Measurements from ENCODE around the gene KRTAP5-7.
"Not testable (repeated sequence)": the region's sequence is repeated elsewhere in the genome, so short reads cannot be mapped to it uniquely, and the experiment has no call there.

The KRTAP5-7 gene

DNA sequence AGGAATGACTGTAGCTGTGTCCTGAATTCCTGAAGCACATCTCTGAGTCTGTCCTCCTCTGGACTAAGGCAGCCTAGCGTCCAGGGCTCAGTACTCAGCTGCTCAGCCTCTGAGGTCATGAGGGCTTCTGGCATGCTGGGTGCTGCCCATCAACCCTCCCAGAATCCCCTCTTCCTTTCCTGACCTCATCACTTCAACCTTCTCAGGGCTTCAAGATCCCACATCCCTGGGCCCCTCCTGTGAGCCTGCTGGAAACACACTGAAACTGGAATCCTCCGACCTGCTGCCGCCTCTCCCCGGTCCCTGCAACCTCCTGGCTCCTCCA lies 11.6 kb downstream of the KRTAP5-7 start:
- Histone ChIP-seq H3K9me3 (ENCODE audit: insufficient read depth, low read length) (peaks cover 9% of the 10 kb centered on the region; the same call in 1 of the 2 replicates), H3K9ac (ENCODE audit: low read length) (no peak overlapping the region), H3K36me3 (replicated peaks; ENCODE audit: low read depth, low read length) (peaks cover 3% of the 10 kb centered on the region), H3K4me3 (ENCODE audit: low read length) (no peak overlapping the region), H3K4me1 (ENCODE audit: low read length) (peaks cover 20% of the 10 kb centered on the region), H3K4me2 (ENCODE audit: low read length) (no peak overlapping the region), H4K20me1 (ENCODE audit: insufficient read depth, low read length) (no peaks in the 10 kb centered on the region), H3K79me2 (ENCODE audit: low read length) (no peaks in the 10 kb centered on the region), H2AFZ (ENCODE audit: low read depth, low read length) (no peak overlapping the region), H3K27ac (ENCODE audit: low read length) (no peak overlapping the region), H3K27me3 (ENCODE audit: low read depth, low read length) (no peaks in the 10 kb centered on the region)
- no peak for TF ChIP-seq CTCF (IDR thresholded peaks at IDR 0.05; ENCODE audit: low read depth, low read length)
- no peak for TF ChIP-seq EZH2phosphoT487 (IDR thresholded peaks at IDR 0.05; ENCODE audit: low read depth)

DNA sequence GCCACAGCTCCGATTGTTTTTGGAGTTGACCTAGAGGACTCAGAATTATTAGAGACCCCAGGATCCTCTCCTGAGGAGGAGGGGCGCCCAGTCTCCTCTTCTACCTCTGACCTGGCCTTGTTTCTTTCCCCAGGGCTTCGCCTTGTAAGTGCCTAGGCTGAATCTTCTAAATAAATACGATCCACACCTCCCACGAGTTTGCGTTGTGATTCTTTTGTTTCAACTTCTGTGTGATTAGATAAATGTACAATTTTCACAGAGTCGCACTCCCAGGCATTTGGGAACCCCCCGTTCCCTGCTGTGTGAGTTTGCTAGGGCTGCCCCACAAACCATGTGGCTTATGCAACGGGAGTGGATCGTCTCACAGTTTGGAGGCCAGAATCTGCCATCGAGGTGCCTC lies 11.9 kb downstream of the KRTAP5-7 start:
- Histone ChIP-seq H3K9ac (ENCODE audit: low read length) (no peak overlapping the region), H2AFZ (ENCODE audit: low read depth, low read length) (no peak overlapping the region), H3K36me3 (replicated peaks; ENCODE audit: low read depth, low read length) (peaks cover 3% of the 10 kb centered on the region), H3K4me2 (ENCODE audit: low read length) (no peak overlapping the region), H3K27ac (ENCODE audit: low read length) (no peak overlapping the region), H3K9me3 (ENCODE audit: insufficient read depth, low read length) (peaks cover 9% of the 10 kb centered on the region; the same call in 1 of the 2 replicates), H3K79me2 (ENCODE audit: low read length) (no peaks in the 10 kb centered on the region), H3K27me3 (ENCODE audit: low read depth, low read length) (no peaks in the 10 kb centered on the region), H3K4me3 (ENCODE audit: low read length) (no peak overlapping the region), H3K4me1 (ENCODE audit: low read length) (peaks cover 23% of the 10 kb centered on the region), H4K20me1 (ENCODE audit: insufficient read depth, low read length) (no peaks in the 10 kb centered on the region)
- no peak for TF ChIP-seq CTCF (IDR thresholded peaks at IDR 0.05; ENCODE audit: low read depth, low read length)
- no peak for TF ChIP-seq EZH2phosphoT487 (IDR thresholded peaks at IDR 0.05; ENCODE audit: low read depth)

GRCh38 chr11:71539971-71540370 lies 12.9 kb downstream of the KRTAP5-7 start:
- H3K4me2 ChIP-seq (ENCODE audit: low read length); H3K36me3 ChIP-seq (replicated peaks; ENCODE audit: low read depth, low read length); H4K20me1 ChIP-seq (ENCODE audit: insufficient read depth, low read length); H3K9ac ChIP-seq (ENCODE audit: low read length); H3K79me2 ChIP-seq (ENCODE audit: low read length); H3K27ac ChIP-seq (ENCODE audit: low read length); H3K9me3 ChIP-seq (ENCODE audit: insufficient read depth, low read length); H2AFZ ChIP-seq (ENCODE audit: low read depth, low read length); H3K27me3 ChIP-seq (ENCODE audit: low read depth, low read length); H3K4me3 ChIP-seq (ENCODE audit: low read length): not testable (repeated sequence)
- peaks cover 28% of the 10 kb centered on the region for H3K4me1 ChIP-seq (ENCODE audit: low read length)

- H3K36me3 ChIP-seq (replicated peaks; ENCODE audit: low read depth, low read length); H3K4me3 ChIP-seq (ENCODE audit: low read length); H2AFZ ChIP-seq (ENCODE audit: low read depth, low read length); H3K9ac ChIP-seq (ENCODE audit: low read length); H3K79me2 ChIP-seq (ENCODE audit: low read length); H4K20me1 ChIP-seq (ENCODE audit: insufficient read depth, low read length); H3K27ac ChIP-seq (ENCODE audit: low read length); H3K27me3 ChIP-seq (ENCODE audit: low read depth, low read length); H3K9me3 ChIP-seq (ENCODE audit: insufficient read depth, low read length); H3K4me2 ChIP-seq (ENCODE audit: low read length): not testable (repeated sequence)
- peaks cover 28% of the 10 kb centered on the region for H3K4me1 ChIP-seq (ENCODE audit: low read length)
These were observed 13.6 kb downstream of the KRTAP5-7 start for GRCh38 chr11:71540521-71541304.

- Histone ChIP-seq H3K4me2 (ENCODE audit: low read length) (no peak overlapping the region), H3K27me3 (ENCODE audit: low read depth, low read length) (peaks cover 2% of the 10 kb centered on the region), H2AFZ (ENCODE audit: low read depth, low read length) (no peak overlapping the region), H3K27ac (ENCODE audit: low read length) (no peak overlapping the region), H3K4me1 (ENCODE audit: low read length) (peaks cover 28% of the 10 kb centered on the region), H4K20me1 (ENCODE audit: insufficient read depth, low read length) (no peaks in the 10 kb centered on the region), H3K9me3 (ENCODE audit: insufficient read depth, low read length) (peaks cover 9% of the 10 kb centered on the region; the same call in 1 of the 2 replicates), H3K36me3 (replicated peaks; ENCODE audit: low read depth, low read length) (peaks cover 3% of the 10 kb centered on the region), H3K79me2 (ENCODE audit: low read length) (no peaks in the 10 kb centered on the region), H3K4me3 (ENCODE audit: low read length) (no peak overlapping the region), H3K9ac (ENCODE audit: low read length) (no peak overlapping the region)
- no peak for TF ChIP-seq CTCF (IDR thresholded peaks at IDR 0.05; ENCODE audit: low read depth, low read length)
- no peak for TF ChIP-seq EZH2phosphoT487 (IDR thresholded peaks at IDR 0.05; ENCODE audit: low read depth)
These were observed 15.3 kb downstream of the KRTAP5-7 start for GRCh38 chr11:71542382-71542781.
